Measurements from ENCODE around the gene NFE2L1. TPM values are rescaled to one million over a fixed set of nuclear protein-coding genes. Genes with fewer than 3 reads are reported as not detected.
"Not testable (repeated sequence)": the region's sequence is repeated elsewhere in the genome, so short reads cannot be mapped to it uniquely, and the experiment has no call there.

The NFE2L1 gene
- total RNA-seq, 2 experiments from 2014 or later: 101 to 105 TPM

DNA sequence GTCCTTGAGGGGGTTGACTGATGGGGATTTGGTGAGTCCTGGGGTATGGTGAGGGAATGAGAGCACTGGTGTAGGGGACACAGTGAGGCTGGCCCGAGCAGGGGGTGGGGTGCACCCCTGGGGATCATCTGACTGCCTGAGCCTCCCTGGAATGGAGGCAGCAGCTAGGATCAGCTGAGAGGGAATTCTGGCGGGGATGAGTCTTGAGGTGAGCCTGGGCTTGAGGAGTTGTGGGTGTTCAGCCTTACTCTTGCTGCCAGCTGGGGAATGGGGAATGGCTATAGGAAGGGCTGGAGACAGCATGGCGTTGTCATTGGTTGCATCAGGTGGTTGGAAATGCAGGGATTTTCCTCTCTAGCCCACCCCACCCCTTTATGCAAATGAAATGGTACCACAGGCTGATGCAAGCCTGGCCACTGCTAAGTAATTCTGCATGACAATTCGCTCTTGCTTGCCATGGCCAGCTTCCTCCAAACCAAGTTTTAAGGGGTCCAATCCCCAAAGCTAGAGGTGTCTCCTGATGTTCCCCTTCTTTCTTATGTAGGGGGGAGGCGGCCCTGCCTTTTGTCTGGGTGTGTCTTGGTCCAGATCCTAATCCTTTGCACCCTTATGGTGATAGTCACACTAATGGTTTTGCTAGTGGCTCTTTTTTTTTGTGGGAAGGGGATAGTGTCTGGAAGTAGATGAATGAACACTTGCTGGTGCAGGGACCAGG, 7.5 kb downstream of the NFE2L1 start:
- CTCF ChIA-PET: interaction anchor here (0.7 to 1.7 kb wide), 4 partner anchors 20 to 384 kb away, joined by 3 to 8 read pairs (median 3); no protein-coding TSS in a partner anchor
- POLR2A ChIA-PET: interaction anchor here (0.8 kb wide), 1 partner anchor 52 kb away, joined by 3 read pairs; the partner anchor contains the start of gene SNX11

DNA sequence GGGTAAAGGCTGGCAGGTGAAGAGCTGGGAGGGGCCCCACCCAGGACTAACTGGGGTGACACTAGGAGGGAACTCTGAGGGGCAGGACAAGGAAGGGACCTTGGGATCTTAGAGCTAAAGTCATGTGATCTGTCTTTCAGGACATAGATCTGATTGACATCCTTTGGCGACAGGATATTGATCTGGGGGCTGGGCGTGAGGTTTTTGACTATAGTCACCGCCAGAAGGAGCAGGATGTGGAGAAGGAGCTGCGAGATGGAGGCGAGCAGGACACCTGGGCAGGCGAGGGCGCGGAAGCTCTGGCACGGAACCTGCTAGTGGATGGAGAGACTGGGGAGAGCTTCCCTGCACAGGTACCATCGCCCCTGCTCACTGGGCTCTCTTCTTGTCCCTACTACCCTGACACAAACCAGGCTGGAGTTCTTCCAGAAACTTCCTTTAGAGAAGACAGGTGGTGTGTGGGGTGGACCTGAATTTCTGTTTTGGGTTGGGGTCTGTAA, 8.1 kb downstream of the NFE2L1 start:
- CTCF ChIA-PET: interaction anchor here (1.6 to 1.7 kb wide), 2 partner anchors 19 to 31 kb away, joined by 3 to 8 read pairs; no protein-coding TSS in a partner anchor
- POLR2A ChIA-PET: interaction anchor here (0.8 kb wide), 1 partner anchor 51 kb away, joined by 3 read pairs; the partner anchor contains the start of gene SNX11

DNA sequence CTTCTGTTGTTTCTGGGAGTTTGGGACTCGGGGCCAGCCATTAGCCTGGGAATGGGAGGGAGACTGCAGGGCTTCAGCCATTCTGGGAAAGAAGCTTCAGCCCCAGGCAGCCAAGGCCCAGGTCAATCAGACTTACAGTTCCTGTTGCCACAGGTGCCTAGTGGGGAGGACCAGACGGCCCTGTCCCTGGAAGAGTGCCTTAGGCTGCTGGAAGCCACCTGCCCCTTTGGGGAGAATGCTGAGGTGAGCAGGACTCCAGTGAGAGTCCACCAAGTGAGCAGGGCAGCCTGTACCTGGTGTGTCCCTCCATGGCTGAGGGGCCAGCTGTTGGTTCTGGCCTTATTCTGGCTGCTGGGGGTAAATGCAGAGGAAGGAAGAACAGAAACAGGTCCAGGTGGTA, 8.7 kb downstream of the NFE2L1 start:
- POLR2A ChIA-PET: no interaction called here
- CTCF ChIA-PET: interaction anchor here (1.6 to 1.7 kb wide), 2 partner anchors 19 to 31 kb away, joined by 3 to 8 read pairs; no protein-coding TSS in a partner anchor

DNA sequence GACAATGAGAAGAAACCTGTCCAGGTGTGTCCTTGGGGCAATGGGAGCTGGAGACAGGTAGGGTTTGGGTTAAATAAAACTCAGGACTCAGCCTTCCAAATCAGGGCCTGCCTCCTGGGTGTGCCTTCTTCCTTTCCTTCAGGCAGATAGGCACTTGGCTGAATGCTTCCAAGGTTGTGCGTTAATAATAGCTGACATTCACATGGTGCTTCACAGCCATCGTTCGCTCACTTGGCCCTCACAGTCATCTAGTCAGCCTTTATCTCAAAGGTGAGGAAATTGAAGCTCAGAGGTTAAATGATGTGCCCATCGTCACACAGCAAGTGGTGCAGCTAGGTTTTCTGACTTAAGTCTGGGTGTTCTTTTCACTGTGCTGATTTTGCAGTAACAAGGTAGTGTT, 9.5 kb downstream of the NFE2L1 start:
- ChIA-PET POLR2A (interaction anchor here (0.7 kb wide), 1 partner anchor 10 kb away, joined by 3 read pairs; the partner anchor contains the start of gene NFE2L1), CTCF (interaction anchor here (1.3 to 1.6 kb wide), 2 partner anchors 11 to 31 kb away, joined by 3 to 4 read pairs; no protein-coding TSS in a partner anchor)

DNA sequence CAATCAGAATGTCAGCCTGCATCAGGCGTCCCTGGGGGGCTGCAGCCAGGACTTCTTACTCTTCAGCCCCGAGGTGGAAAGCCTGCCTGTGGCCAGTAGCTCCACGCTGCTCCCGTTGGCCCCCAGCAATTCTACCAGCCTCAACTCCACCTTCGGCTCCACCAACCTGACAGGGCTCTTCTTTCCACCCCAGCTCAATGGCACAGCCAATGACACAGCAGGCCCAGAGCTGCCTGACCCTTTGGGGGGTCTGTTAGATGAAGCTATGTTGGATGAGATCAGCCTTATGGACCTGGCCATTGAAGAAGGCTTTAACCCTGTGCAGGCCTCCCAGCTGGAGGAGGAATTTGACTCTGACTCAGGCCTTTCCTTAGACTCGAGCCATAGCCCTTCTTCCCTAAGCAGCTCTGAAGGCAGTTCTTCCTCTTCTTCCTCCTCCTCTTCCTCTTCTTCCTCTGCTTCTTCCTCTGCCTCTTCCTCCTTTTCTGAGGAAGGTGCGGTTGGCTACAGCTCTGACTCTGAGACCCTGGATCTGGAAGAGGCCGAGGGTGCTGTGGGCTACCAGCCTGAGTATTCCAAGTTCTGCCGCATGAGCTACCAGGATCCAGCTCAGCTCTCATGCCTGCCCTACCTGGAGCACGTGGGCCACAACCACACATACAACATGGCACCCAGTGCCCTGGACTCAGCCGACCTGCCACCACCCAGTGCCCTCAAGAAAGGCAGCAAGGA, 10.4 kb downstream of the NFE2L1 start:
- ChIA-PET CTCF (interaction anchor here (1.3 to 1.6 kb wide), 4 partner anchors 12 to 32 kb away, joined by 3 to 4 read pairs (median 3); no protein-coding TSS in a partner anchor), POLR2A (interaction anchor here (0.6 to 0.7 kb wide), 2 partner anchors 8 to 11 kb away, joined by 3 read pairs; partner anchors contain the start of gene NFE2L1)

DNA sequence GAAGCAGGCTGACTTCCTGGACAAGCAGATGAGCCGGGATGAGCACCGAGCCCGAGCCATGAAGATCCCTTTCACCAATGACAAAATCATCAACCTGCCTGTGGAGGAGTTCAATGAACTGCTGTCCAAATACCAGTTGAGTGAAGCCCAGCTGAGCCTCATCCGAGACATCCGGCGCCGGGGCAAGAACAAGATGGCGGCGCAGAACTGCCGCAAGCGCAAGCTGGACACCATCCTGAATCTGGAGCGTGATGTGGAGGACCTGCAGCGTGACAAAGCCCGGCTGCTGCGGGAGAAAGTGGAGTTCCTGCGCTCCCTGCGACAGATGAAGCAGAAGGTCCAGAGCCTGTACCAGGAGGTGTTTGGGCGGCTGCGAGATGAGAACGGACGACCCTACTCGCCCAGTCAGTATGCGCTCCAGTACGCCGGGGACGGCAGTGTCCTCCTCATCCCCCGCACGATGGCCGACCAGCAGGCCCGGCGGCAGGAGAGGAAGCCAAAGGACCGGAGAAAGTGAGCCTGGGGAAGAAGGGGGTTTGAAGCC, 11.0 kb downstream of the NFE2L1 start:
- CTCF ChIA-PET: interaction anchor here (1.3 kb wide), 2 partner anchors 16 to 22 kb away, joined by 3 read pairs; no protein-coding TSS in a partner anchor
- POLR2A ChIA-PET: no interaction called here

DNA sequence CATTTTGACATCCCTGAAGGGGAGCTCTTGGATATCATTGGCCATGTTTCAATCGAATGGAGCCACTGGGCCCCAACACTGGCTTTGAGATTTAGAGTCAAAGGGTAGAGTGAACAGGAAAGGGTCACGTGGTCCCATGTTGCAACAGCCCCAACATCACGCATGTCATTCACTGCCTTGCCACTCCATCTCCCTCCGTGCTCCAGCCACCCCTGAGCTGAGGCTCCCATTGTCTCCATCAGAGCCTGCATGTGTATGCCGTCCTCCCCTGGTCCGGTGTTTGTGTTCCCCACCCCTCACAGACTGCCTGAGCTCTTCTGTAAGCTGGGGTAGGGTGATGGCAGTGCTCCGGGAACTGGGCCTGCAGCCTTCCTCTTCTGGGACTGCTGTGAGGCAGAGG, 12.1 kb downstream of the NFE2L1 start:
- CTCF ChIA-PET: no interaction called here
- POLR2A ChIA-PET: no interaction called here

DNA sequence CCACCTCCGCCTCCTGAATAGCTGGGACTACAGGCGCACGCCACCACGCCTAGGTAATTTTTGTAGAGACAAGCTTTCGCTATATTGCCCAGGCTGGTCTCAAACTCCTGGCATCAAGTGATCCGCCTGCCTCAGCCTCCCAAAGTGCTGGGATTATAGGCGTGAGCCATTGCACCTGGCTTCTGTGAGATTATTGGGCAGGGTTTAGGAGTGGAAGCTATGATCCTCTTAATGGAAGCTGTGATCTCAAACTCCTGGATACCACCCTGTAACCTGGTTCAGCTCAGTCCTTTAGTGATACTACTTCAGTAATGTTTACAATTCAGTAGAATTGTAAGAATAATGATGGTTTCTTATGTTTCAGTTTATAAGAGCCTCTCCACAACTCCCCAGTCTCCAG, 14.1 kb downstream of the NFE2L1 start:
- ChIA-PET POLR2A (interaction anchor here (1.3 kb wide), 1 partner anchor 13 kb away, joined by 3 read pairs; no protein-coding TSS in a partner anchor), CTCF (interaction anchor here (1.2 to 2.4 kb wide), 4 partner anchors 25 to 57 kb away, joined by 3 to 8 read pairs (median 4); no protein-coding TSS in a partner anchor)

DNA sequence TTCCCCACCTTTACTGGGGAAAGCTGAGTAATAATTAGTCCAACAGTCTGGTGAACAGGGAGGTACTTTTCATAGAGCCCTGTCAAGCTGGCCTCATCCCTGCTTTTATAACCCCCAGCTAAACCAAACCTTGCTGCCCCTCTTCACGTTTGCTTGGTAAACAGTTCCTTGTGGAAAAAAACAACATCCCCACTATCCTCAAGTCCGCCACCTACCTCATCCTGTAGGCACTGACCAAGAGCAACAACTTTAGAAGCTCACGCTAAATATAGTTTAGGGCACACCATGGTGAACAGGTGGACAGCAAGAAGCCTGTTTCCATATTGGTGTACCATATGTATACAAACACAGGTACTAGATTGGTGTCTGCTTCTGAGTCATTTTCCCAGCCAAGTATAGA, 16.5 kb downstream of the NFE2L1 start:
- ChIA-PET POLR2A (no interaction called here), CTCF (interaction anchor here (0.8 to 1.2 kb wide), 2 partner anchors 175 to 554 kb away, joined by 3 read pairs; no protein-coding TSS in a partner anchor)

DNA sequence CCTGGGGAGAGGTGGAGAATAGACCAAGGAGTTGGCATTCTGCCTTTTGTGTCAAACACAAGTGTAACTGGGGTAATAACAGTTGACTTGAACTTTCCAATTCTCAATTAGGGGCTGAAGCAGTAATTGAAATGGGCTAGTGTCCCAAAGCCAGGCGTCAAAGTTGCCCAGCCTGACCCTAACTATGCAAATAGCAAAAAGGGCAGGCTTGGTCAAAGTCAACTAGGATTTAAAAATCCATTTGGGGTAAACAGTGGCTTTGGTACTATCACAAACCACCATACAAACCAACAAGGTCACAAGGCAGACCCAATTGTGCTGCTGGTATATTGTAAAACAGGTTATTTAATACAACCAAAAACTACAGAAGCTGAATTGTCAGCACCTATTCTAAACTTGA, 18.0 kb downstream of the NFE2L1 start:
- CTCF ChIA-PET: interaction anchor here (2.1 kb wide), 1 partner anchor 39 kb away, joined by 10 read pairs; no protein-coding TSS in a partner anchor
- POLR2A ChIA-PET: interaction anchor here (0.6 kb wide), 1 partner anchor 56 kb away, joined by 3 read pairs; no protein-coding TSS in a partner anchor

DNA sequence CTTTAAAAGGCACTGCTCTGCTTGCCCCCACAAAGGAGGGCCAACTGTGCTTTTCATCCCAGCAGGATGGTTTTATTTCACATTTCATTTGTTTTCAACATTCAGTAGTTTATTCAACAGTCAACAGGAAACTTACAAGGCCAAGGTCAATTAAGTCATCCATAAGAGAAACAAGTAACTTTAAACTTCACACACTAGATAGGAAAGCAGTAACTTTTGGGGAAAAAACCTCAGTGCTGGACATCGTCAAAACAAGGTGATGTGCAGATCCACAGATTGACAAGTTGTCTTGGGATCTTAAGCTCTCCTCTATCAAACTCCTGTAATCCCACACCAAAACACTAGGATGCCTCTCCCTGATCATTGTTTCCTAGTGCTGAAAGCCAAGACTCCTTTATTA, 18.5 kb downstream of the NFE2L1 start:
- CTCF ChIA-PET: interaction anchor here (1.6 to 2.1 kb wide), 2 partner anchors 23 to 40 kb away, joined by 3 to 10 read pairs; no protein-coding TSS in a partner anchor
- POLR2A ChIA-PET: interaction anchor here (0.6 kb wide), 1 partner anchor 56 kb away, joined by 3 read pairs; no protein-coding TSS in a partner anchor

DNA sequence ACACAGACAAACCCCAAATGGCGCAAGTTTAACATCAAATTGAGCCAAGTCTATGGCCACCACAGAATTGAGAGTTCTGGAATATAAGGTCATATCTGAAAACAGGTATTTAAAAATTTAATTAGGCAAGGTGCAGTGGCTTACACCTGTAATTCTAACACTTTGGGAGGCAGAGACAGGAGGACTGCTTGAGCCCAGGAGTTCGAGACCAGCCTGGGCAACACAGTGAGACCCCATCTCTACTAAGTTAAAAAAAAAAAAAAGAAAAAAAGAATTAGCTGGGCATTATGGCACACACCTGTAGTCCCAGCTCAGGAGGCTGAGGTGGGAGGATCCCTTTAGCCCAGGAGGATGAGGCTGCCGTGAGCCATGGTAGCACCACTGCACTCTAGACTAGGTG, 19.1 kb downstream of the NFE2L1 start:
- POLR2A ChIA-PET: interaction anchor here (0.7 kb wide), 1 partner anchor 534 kb away, joined by 5 read pairs; no protein-coding TSS in a partner anchor
- CTCF ChIA-PET: interaction anchor here (0.6 to 2.1 kb wide), 4 partner anchors 24 to 62 kb away, joined by 3 to 10 read pairs (median 3); no protein-coding TSS in a partner anchor

DNA sequence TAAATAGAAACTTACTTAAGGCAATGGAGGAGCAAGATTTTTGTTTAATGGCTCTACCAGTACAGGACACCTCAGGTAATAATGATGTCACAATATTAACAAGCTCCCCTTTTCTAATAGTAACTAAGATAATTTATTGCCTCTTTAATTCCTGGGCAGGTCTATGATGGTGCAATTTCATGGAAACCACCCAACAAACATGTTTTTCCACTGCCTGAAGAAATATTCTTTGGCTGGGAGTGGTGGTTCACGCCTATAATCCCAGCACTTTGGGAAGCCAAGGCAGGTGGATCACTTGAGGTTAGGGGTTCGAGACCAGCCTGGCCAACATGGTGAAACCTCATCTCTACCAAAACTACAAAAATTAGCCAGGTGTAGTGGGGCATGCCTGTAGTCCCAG, 19.6 kb downstream of the NFE2L1 start:
- POLR2A ChIA-PET: interaction anchor here (0.7 kb wide), 1 partner anchor 534 kb away, joined by 5 read pairs; no protein-coding TSS in a partner anchor
- CTCF ChIA-PET: interaction anchor here (0.6 to 1.6 kb wide), 5 partner anchors 12 to 251 kb away, joined by 3 read pairs; no protein-coding TSS in a partner anchor

DNA sequence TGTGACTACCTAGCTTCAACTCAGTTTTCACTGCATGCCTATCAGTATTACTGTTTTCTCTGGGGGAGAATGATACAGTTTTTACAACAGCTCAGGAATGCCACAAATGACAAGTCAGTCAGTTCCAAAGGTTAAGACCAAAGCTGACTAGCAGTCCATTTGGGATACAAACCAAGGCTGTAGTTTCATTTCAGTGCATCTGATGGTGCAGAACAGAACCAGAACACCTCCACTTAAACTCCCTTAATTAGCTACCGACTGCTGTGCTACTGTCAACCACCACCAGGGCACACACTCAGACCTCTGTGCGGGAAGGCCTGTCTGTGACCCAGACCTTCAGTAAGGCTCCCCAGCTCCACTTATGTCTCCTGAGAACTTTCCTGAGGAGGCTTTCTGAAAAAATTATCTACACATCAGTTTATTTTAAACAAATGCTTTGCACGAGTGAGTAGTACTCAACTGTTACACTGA, 20.4 kb downstream of the NFE2L1 start:
- CTCF ChIA-PET: interaction anchor here (0.6 to 1.6 kb wide), 9 partner anchors 9 to 250 kb away, joined by 3 to 6 read pairs (median 3); no protein-coding TSS in a partner anchor
- POLR2A ChIA-PET: no interaction called here

DNA sequence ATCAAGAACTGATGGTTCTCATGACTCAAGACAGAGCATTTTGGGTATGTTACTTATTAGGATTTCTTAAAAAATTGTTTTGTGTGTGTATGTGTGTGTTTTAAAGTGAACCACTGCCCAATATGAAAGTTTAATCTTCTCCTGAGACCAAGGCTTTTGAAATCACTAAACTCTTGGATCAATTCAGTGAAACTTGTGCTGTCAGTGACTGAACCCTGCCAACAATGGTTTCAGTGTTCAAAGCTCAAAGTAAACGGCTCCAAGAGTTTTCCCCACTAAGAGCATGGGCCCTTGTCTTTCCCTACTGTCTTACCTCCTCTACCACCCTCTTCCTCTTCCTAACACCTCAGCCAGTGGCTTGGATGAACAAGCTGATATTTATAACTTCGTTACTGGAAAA, 22.0 kb downstream of the NFE2L1 start:
- CTCF ChIA-PET: no interaction called here
- POLR2A ChIA-PET: no interaction called here

DNA sequence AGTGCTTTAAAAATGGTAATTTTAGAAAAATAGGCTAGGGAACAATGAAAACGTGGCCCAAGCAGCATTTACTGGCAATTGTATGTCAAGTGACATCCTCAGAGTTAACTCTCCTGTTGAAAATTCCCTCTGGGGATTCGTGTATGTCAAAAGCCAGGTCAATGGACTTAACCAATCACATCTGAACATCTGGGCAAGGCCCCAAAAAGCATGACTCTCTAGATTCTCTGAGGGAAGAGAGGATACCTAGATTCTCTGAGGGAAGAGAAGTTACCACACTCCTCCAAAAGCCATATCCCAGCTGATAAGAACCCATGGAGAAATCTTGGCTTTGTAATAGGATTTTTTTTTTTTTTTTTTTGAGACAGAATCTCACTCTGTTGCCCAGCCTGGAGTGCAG, 23.5 kb downstream of the NFE2L1 start:
- ChIA-PET POLR2A (no interaction called here), CTCF (interaction anchor here (2.8 to 5.1 kb wide), 2 partner anchors 22 to 45 kb away, joined by 12 to 54 read pairs; partner anchors contain the start of gene NFE2L1)

DNA sequence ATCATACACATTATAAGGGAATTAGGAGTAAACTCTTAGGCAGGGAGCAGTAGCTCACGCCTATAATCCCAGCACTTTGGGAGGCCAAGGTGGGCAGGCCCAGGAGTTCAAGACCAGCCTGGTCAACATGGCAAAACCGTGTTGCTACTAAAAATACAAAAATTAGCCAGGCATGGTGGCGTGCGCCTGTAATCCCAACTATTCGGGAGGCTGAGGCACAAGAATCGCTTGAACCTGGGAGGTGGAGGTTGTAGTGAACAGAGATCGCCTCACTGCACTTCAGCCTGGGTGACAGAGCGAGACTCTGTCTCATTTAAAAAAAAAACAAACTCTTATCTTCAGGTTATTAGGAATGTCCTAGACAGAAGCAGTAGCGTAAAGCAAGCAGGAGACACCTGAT, 24.7 kb downstream of the NFE2L1 start:
- CTCF ChIA-PET: interaction anchor here (0.7 to 5.1 kb wide), 4 partner anchors 14 to 58 kb away, joined by 3 to 54 read pairs (median 10); partner anchors contain the start of gene NFE2L1
- POLR2A ChIA-PET: not testable (repeated sequence)

DNA sequence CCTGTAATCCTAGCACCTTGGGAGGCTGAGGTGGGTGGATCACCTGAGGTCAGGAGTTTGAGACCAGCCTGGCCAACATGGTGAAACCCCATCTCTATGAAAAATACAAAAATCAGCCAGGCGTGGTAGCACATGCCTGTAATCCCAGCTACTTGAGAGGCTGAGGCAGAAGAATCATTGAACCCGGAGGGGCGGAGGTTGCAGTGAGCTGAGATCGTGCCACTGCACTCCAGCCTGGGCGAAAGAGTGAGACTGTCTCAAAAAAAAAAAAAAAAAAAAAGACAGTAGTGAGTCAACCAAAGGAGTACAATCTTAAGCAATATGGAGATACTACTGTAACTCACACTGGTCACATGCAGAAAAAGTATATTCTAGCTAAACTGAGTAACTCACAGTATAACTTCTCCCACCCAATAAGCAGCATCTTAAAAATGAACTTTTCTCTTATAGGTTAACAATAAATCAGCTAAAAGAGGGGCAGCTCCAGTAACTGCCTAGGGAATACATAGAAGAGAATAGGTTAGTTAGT, 25.5 kb downstream of the NFE2L1 start:
- ChIA-PET CTCF (interaction anchor here (0.7 to 5.1 kb wide), 8 partner anchors 24 to 288 kb away, joined by 3 to 54 read pairs (median 3); partner anchors contain the start of genes NFE2L1 and PNPO), POLR2A (interaction anchor here (0.6 kb wide), 2 partner anchors 39 to 47 kb away, joined by 3 to 12 read pairs; no protein-coding TSS in a partner anchor)

All from activated CD8-positive, alpha-beta memory T cell treated with anti-CD3 and anti-CD28 coated beads for 36 hours (primary cell).